ENCODE measurements around the gene DNAH12. TPM values are rescaled to one million over a fixed set of nuclear protein-coding genes. Genes with fewer than 3 reads are reported as not detected.

Gene DNAH12
- total RNA-seq, 1 donor from 2014 or later, result 0.22 TPM

DNA sequence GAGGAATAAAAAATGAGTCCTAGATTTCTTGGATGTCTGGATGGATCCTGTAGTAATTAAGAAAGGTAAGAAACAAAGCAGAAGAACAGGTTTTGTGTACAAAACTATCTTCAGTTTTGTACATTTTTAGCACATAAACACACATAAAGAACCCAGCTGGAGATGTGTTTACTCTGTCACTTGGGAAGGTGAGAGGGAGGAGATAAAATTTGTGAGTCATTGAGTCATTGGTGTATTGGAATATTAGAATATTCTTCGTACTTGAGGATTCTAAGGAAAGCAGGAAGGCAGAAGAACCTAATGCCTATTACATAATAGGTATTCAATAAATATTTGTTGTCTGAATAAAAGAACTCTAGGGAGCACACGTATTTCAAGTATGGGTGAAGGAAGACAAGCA is 299.2 kb downstream of the DNAH12 start:
- H3K4me3 Mint-ChIP-seq (ENCODE audit: unreplicated experiment), result no peak overlapping the region
- DNase-seq, result no peak
- no peak overlapping the region for H3K27ac Mint-ChIP-seq (ENCODE audit: unreplicated experiment)
- H3K4me1 Mint-ChIP-seq (ENCODE audit: low read depth, unreplicated experiment), result no peaks in the 10 kb centered on the region
- peaks cover 3% of the 10 kb centered on the region for H3K9me3 Mint-ChIP-seq (ENCODE audit: unreplicated experiment)
- TF ChIP-seq, protein P1, sequence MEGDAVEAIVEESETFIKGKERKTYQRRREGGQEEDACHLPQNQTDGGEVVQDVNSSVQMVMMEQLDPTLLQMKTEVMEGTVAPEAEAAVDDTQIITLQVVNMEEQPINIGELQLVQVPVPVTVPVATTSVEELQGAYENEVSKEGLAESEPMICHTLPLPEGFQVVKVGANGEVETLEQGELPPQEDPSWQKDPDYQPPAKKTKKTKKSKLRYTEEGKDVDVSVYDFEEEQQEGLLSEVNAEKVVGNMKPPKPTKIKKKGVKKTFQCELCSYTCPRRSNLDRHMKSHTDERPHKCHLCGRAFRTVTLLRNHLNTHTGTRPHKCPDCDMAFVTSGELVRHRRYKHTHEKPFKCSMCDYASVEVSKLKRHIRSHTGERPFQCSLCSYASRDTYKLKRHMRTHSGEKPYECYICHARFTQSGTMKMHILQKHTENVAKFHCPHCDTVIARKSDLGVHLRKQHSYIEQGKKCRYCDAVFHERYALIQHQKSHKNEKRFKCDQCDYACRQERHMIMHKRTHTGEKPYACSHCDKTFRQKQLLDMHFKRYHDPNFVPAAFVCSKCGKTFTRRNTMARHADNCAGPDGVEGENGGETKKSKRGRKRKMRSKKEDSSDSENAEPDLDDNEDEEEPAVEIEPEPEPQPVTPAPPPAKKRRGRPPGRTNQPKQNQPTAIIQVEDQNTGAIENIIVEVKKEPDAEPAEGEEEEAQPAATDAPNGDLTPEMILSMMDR (IDR thresholded peaks at IDR 0.05; ENCODE audit: partially characterized antibody, unreplicated experiment), result no peak
- H3K36me3 Mint-ChIP-seq (ENCODE audit: unreplicated experiment), result peaks cover 5% of the 10 kb centered on the region
- no peaks in the 10 kb centered on the region for H3K27me3 Mint-ChIP-seq (ENCODE audit: unreplicated experiment)

Other genes starting within 250 kb of the DNAH12 start
- 17.1 TPM for gene PDE12, start 11.9 kb upstream of the DNAH12 start, total RNA-seq (ENCODE audit: unreplicated experiment)
- 131 TPM for gene ARF4, start 53.0 kb upstream of the DNAH12 start, total RNA-seq (ENCODE audit: unreplicated experiment)
- 20.5 TPM for gene DENND6A, start 148.7 kb upstream of the DNAH12 start, total RNA-seq (ENCODE audit: unreplicated experiment)
- 52.0 TPM for gene SLMAP, start 212.0 kb upstream of the DNAH12 start, total RNA-seq (ENCODE audit: unreplicated experiment)

Data from glutamatergic neuron (in vitro differentiated cells).